Testis (tissue), 3 donors: Measurements from ENCODE around the gene SYDE1. TPM values are rescaled to one million over a fixed set of nuclear protein-coding genes. Genes with fewer than 3 reads are reported as not detected.

Source experiments
- DNase-seq: peaks from one replicate; pipeline ENCODE4 v3.0.0-alpha.2; 2019
- H3K27ac ChIP-seq, 2 donors: fragments of 200-600 bp; sonication (generic); one replicate each; pipeline ENCODE4 v1.5.1; 2019
- H3K27me3 ChIP-seq: fragments of 200-600 bp; sonication (generic); one replicate; pipeline ENCODE4 v1.5.1; 2019
- H3K36me3 ChIP-seq: fragments of 200-600 bp; sonication (generic); one replicate; pipeline ENCODE4 v1.5.1; 2017; ENCODE audit warnings: low read depth; ENCODE audit errors: missing control alignments
- H3K4me1 ChIP-seq: fragments of 200-600 bp; sonication (generic); one replicate; pipeline ENCODE4 v1.5.1; 2019
- H3K4me3 ChIP-seq, 2 donors: fragments of 200-600 bp; sonication (generic); one replicate each; pipeline ENCODE4 v1.5.1; 2017 to 2019
- H3K9me3 ChIP-seq: fragments of 200-600 bp; sonication (generic); one replicate; pipeline ENCODE4 v1.5.1; 2017
- CTCF ChIP-seq, 3 experiments: fragments of 450-650 bp in 2 of 3; fragments of 200-600 bp in 1 of 3; sonication (generic) in 1 of 3; IDR thresholded peaks; one replicate each; pipeline ENCODE4 v1.5.1; 2016 to 2019; ENCODE audit warnings: antibody characterized with exemption in 3 of 3, mild to moderate bottlenecking in 2 of 3, moderate library complexity in 1 of 3
- POLR2A ChIP-seq: fragments of 450-650 bp; IDR thresholded peaks from one replicate; pipeline ENCODE4 v1.6.1; 2017; ENCODE audit warnings: antibody characterized with exemption, mild to moderate bottlenecking, moderate library complexity
- WGBS, 2 donors: methylation state at CpG; one replicate each; pipeline ENCODE4 v1.1.5; 2018; 5-methylcytosine and 5-hydroxymethylcytosine counted together
- intact Hi-C: fragments of 100-400 bp; cut with DNase I; formaldehyde crosslinking; loops from one replicate; pipeline ENCODE4 v1.15.1; 2023; ENCODE audit warnings: low total_unique reads
- polyA plus RNA-seq: library from polyadenylated mRNA; stranded (reverse); fragments of 350-450 nt; fragmentation: Illumina TruSeq; extraction: RNeasy Lipid Tissue Mini Kit (QIAGEN cat#74804); gene quantifications from one replicate; pipeline ENCODE4 v1.2.3, GENCODE V29; 2014; ENCODE audit warnings: low read depth, low replicate concordance; ENCODE audit not compliant: insufficient read depth
- total RNA-seq, 2 donors: library from RNA; depleted of rRNA; stranded (reverse); fragments of >200 nt; gene quantifications; one replicate each; pipeline ENCODE4 v1.2.3, GENCODE V29; 2016

Gene SYDE1
- total and polyA plus RNA-seq, 3 donors from 2014 or later, result 6.7 to 12.3 (median 9.3) TPM

- intact Hi-C loops, result no loop called here
- WGBS, 2 donors, result 79 to 92% methylated on average over 10 to 23 of the region's 23 CpGs
These were observed 8.8 kb downstream of the SYDE1 start for GRCh38 chr19:15115762-15116615.

GRCh38 chr19:15116856-15117255, 9.7 kb downstream of the SYDE1 start:
- TF ChIP-seq CTCF (IDR thresholded peaks at IDR 0.05) (no peak), POLR2A (no peak)
- H3K4me1 ChIP-seq, result peaks cover 4% of the 10 kb centered on the region
- intact Hi-C loops, result no loop called here
- no peak overlapping the region for H3K27ac ChIP-seq
- no peaks in the 10 kb centered on the region for H3K9me3 ChIP-seq
- no peaks in the 10 kb centered on the region for H3K27me3 ChIP-seq
- no peaks in the 10 kb centered on the region for H3K36me3 ChIP-seq
- WGBS, 2 donors, result 86 to 95% methylated on average over 12 of the region's 12 CpGs
- H3K4me3 ChIP-seq, result no peak overlapping the region
- DNase-seq, result no peak

More at GRCh38 chr19:15115762-15116615, 8.8 kb downstream of the SYDE1 start:
- Histone ChIP-seq H3K4me3 (no peak overlapping the region), H3K36me3 (no peaks in the 10 kb centered on the region), H3K27ac (peak overlapping the region; percentile 1 to 50), H3K9me3 (no peaks in the 10 kb centered on the region), H3K4me1 (peaks cover 4% of the 10 kb centered on the region), H3K27me3 (no peaks in the 10 kb centered on the region)
- TF ChIP-seq POLR2A (no peak), CTCF (IDR thresholded peaks at IDR 0.05) (no peak)
- DNase-seq, result no peak

- intact Hi-C loops, result no loop called here
- 95 to 100% methylated on average over 2 of the region's 2 CpGs for WGBS, 2 donors
- DNase-seq, result no peak
- Histone ChIP-seq H3K27me3 (no peaks in the 10 kb centered on the region), H3K36me3 (no peaks in the 10 kb centered on the region), H3K9me3 (no peaks in the 10 kb centered on the region), H3K4me3 (no peak overlapping the region), H3K4me1 (peaks cover 4% of the 10 kb centered on the region), H3K27ac (no peak overlapping the region)
- no peak for TF ChIP-seq CTCF (IDR thresholded peaks at IDR 0.05)
- TF ChIP-seq POLR2A, result no peak
These were observed 11.0 kb downstream of the SYDE1 start for GRCh38 chr19:15118248-15118647.

GRCh38 chr19:15118789-15119494, 11.7 kb downstream of the SYDE1 start:
- H3K9me3 ChIP-seq, result no peaks in the 10 kb centered on the region
- no peak overlapping the region for H3K4me3 ChIP-seq
- peaks cover 5% of the 10 kb centered on the region for H3K4me1 ChIP-seq
- H3K36me3 ChIP-seq, result no peaks in the 10 kb centered on the region
- TF ChIP-seq POLR2A (no peak), CTCF (IDR thresholded peaks at IDR 0.05) (no peak)
- H3K27ac ChIP-seq, result no peak overlapping the region
- no peak for DNase-seq
- H3K27me3 ChIP-seq, result no peaks in the 10 kb centered on the region
- intact Hi-C loops, result no loop called here
- WGBS, 2 donors, result 90% methylated on average over 19 to 20 of the region's 20 CpGs
